CD14-positive monocyte (primary cell): ENCODE data around the gene RO60. TPM values are rescaled to one million over a fixed set of nuclear protein-coding genes. Genes with fewer than 3 reads are reported as not detected.

Experiments used
- DNase-seq, 3 donors: peaks; one replicate each; pipeline ENCODE4 v3.0.0-alpha.2; 2011 to 2022
- H2AFZ ChIP-seq: 2 replicates; pipeline ENCODE4 v1.6.0; 2012; ENCODE audit warnings: mild to moderate bottlenecking, low read depth, low read length, inconsistent platforms; ENCODE audit not compliant: insufficient read depth, poor library complexity, severe bottlenecking
- H3K27ac ChIP-seq, 2 donors: 1 replicate in 1 of 2; 2 replicates in 1 of 2; pipeline ENCODE4 v1.5.1; 2012 to 2013; ENCODE audit warnings: low read length in 2 of 2, control low read depth in 1 of 2, inconsistent platforms in 1 of 2, low read depth in 1 of 2, mild to moderate bottlenecking in 1 of 2
- H3K27me3 ChIP-seq, 2 donors: one replicate each; pipeline versions ENCODE4 v1.6.0 to v1.6.1; 2011 to 2013; ENCODE audit warnings: low read length in 2 of 2; ENCODE audit not compliant: control insufficient read depth in 2 of 2, insufficient read depth in 2 of 2
- H3K36me3 ChIP-seq, 2 donors: replicated peaks in 1 of 2; 1 replicate in 1 of 2; 2 replicates in 1 of 2; pipeline versions ENCODE4 v1.5.1 to v1.6.1; 2012 to 2013; ENCODE audit warnings: low read length in 2 of 2, control low read depth in 1 of 2, inconsistent platforms in 1 of 2, mild to moderate bottlenecking in 1 of 2; ENCODE audit not compliant: insufficient read depth in 2 of 2, control insufficient read depth in 1 of 2
- H3K4me1 ChIP-seq, 2 donors: 1 replicate in 1 of 2; 2 replicates in 1 of 2; pipeline versions ENCODE4 v1.5.1 to v1.6.1; 2012 to 2013; ENCODE audit warnings: low read length in 2 of 2, control low read depth in 1 of 2, inconsistent platforms in 1 of 2, mild to moderate bottlenecking in 1 of 2, moderate library complexity in 1 of 2; ENCODE audit not compliant: insufficient read depth in 2 of 2, control insufficient read depth in 1 of 2
- H3K4me2 ChIP-seq: replicated peaks from 2 replicates; pipeline ENCODE3; 2012; ENCODE audit warnings: low read length, moderate library complexity, mild to moderate bottlenecking; ENCODE audit not compliant: poor library complexity, severe bottlenecking; ENCODE audit errors: extremely low read depth
- H3K4me3 ChIP-seq, 3 experiments: fragments of 200-600 bp in 1 of 3; sonication (generic) in 1 of 3; replicated peaks in 1 of 3; 1 replicate in 2 of 3; 2 replicates in 1 of 3; pipeline ENCODE4 v1.5.1; 2011 to 2013; ENCODE audit warnings: low read length in 3 of 3, mild to moderate bottlenecking in 3 of 3, control low read depth in 2 of 3, low read depth in 2 of 3, inconsistent platforms in 1 of 3, moderate library complexity in 1 of 3
- H3K79me2 ChIP-seq: 2 replicates; pipeline ENCODE4 v1.6.0; 2012; ENCODE audit warnings: mild to moderate bottlenecking, control low read depth, inconsistent platforms, low read length, moderate library complexity; ENCODE audit not compliant: insufficient read depth
- H3K9ac ChIP-seq: 2 replicates; pipeline ENCODE4 v1.6.0; 2017; ENCODE audit warnings: low read length, mild to moderate bottlenecking; ENCODE audit not compliant: insufficient read depth, poor library complexity, severe bottlenecking
- H3K9me3 ChIP-seq, 2 donors: replicated peaks in 1 of 2; 1 replicate in 1 of 2; 2 replicates in 1 of 2; pipeline versions ENCODE4 v1.5.1 to v1.6.1; 2012 to 2013; ENCODE audit warnings: low read length in 2 of 2, control low read depth in 1 of 2; ENCODE audit not compliant: control insufficient read depth in 1 of 2, insufficient read depth in 1 of 2
- H4K20me1 ChIP-seq: 2 replicates; pipeline ENCODE4 v1.6.0; 2012; ENCODE audit warnings: mild to moderate bottlenecking, low read length, control low read depth, moderate library complexity; ENCODE audit not compliant: insufficient read depth
- H3K27ac Mint-ChIP-seq, 7 donors: one replicate each; pipeline ENCODE4 v1.8.0; 2020; ENCODE audit warnings: mild to moderate bottlenecking in 7 of 7, mixed read lengths in 7 of 7, moderate library complexity in 6 of 7, inconsistent platforms in 2 of 7
- H3K27me3 Mint-ChIP-seq, 3 donors: one replicate each; pipeline ENCODE4 v1.8.0; 2021 to 2022; ENCODE audit warnings: low read depth in 3 of 3, mild to moderate bottlenecking in 3 of 3, mixed read lengths in 3 of 3, moderate library complexity in 3 of 3, inconsistent platforms in 1 of 3
- H3K36me3 Mint-ChIP-seq, 2 donors: one replicate each; pipeline ENCODE4 v1.8.0; 2020; ENCODE audit warnings: mixed read lengths in 2 of 2, inconsistent platforms in 1 of 2, mild to moderate bottlenecking in 1 of 2
- H3K4me1 Mint-ChIP-seq: one replicate; pipeline ENCODE4 v1.8.0; 2020; ENCODE audit warnings: mild to moderate bottlenecking, mixed read lengths
- H3K4me3 Mint-ChIP-seq, 2 donors: one replicate each; pipeline ENCODE4 v1.8.0; 2020; ENCODE audit warnings: mild to moderate bottlenecking in 2 of 2, mixed read lengths in 2 of 2, moderate library complexity in 1 of 2
- H3K9me3 Mint-ChIP-seq, 7 donors: one replicate each; pipeline ENCODE4 v1.8.0; 2020 to 2022; ENCODE audit warnings: mixed read lengths in 7 of 7, mild to moderate bottlenecking in 6 of 7, moderate library complexity in 6 of 7, inconsistent platforms in 2 of 7
- WGBS: methylation state at CpG from one replicate; pipeline ENCODE4 v1.1.5; 2013; ENCODE audit warnings: missing lambda C conversion rate; ENCODE audit not compliant: insufficient coverage; 5-methylcytosine and 5-hydroxymethylcytosine counted together
- intact Hi-C, 2 donors: fragments of 100-400 bp; cut with micrococcal nuclease; formaldehyde crosslinking; loops; one replicate each; pipeline versions ENCODE4 v1.15.0 to v1.15.1; 2023
- polyA plus RNA-seq, 3 donors: library from polyadenylated mRNA; depleted of rRNA in 1 of 3; unstranded in 2 of 3; stranded (reverse) in 1 of 3; fragments of 300-500 nt in 2 of 3; fragments of >200 nt in 1 of 3; fragmentation: Illumina TruSeq in 2 of 3; gene quantifications; 1 replicate in 2 of 3; 2 replicates in 1 of 3; pipeline ENCODE4 v1.2.3, GENCODE V29; 2012 to 2021
- TF ChIP-seq, protein P1 (sequence below): fragments of 200-600 bp; IDR thresholded peaks from one replicate; pipeline ENCODE4 v1.8.0; 2022; ENCODE audit warnings: antibody characterized with exemption, mild to moderate bottlenecking

The RO60 gene
- polyA plus RNA-seq, 3 donors: 13.2 to 67.9 (median 58.1) TPM

DNA sequence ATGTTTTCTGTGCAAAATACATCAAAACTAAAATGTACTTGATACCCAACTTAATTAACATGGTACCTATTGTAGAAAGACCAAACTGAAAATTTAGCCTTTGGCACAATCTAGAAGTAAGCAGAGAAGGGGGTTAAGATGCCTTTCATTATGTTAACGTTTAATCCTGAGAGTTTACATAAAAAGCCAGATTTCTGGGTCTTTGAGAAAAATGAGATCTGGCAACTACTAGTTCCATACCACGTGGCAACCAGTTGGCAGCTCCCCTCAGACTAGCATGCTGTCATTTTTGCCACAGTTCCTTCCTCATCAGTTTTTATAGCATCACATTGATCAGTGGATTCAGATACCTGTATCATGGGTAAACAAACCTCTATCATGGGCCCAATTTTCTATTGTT lies 1.5 kb downstream of the RO60 start:
- Histone ChIP-seq H3K79me2 (peaks cover 97% of the 10 kb centered on the region), H3K27me3 (no peaks in the 10 kb centered on the region), H3K27ac (no peak overlapping the region), H3K9me3 (no peaks in the 10 kb centered on the region), H3K4me2 (peak overlapping the region; percentile 92), H3K9ac (no peak overlapping the region), H3K36me3 (no peaks in the 10 kb centered on the region), H3K4me1 (peaks cover 19 to 33% of the 10 kb centered on the region in 2 donors), H4K20me1 (peaks cover 37% of the 10 kb centered on the region), H2AFZ (no peak overlapping the region), H3K4me3 (peak overlapping the region in 1 of 3 experiments; percentile 85)
- intact Hi-C loops: no loop called here
- WGBS: 11% methylated on average over 1 of the region's 2 CpGs
- Mint-ChIP-seq H3K36me3 (peaks cover 2 to 9% of the 10 kb centered on the region in 2 donors), H3K4me3 (peak overlapping the region in 1 of 2 donors; percentile 97), H3K4me1 (peaks cover 48% of the 10 kb centered on the region), H3K9me3 (no peaks in the 10 kb centered on the region), H3K27me3 (peaks cover 0 to 5% (median 0%) of the 10 kb centered on the region in 3 donors), H3K27ac (peak overlapping the region in 1 of 7 donors; percentile 7)
- TF ChIP-seq, protein P1, sequence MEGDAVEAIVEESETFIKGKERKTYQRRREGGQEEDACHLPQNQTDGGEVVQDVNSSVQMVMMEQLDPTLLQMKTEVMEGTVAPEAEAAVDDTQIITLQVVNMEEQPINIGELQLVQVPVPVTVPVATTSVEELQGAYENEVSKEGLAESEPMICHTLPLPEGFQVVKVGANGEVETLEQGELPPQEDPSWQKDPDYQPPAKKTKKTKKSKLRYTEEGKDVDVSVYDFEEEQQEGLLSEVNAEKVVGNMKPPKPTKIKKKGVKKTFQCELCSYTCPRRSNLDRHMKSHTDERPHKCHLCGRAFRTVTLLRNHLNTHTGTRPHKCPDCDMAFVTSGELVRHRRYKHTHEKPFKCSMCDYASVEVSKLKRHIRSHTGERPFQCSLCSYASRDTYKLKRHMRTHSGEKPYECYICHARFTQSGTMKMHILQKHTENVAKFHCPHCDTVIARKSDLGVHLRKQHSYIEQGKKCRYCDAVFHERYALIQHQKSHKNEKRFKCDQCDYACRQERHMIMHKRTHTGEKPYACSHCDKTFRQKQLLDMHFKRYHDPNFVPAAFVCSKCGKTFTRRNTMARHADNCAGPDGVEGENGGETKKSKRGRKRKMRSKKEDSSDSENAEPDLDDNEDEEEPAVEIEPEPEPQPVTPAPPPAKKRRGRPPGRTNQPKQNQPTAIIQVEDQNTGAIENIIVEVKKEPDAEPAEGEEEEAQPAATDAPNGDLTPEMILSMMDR: no peak
- peak in 1 of 3 donors; percentile 10 for DNase-seq

- H3K4me3 Mint-ChIP-seq: no peak overlapping the region
- Histone ChIP-seq H2AFZ (no peak overlapping the region), H3K27ac (no peak overlapping the region), H3K27me3 (no peaks in the 10 kb centered on the region), H4K20me1 (peaks cover 47% of the 10 kb centered on the region), H3K9me3 (no peaks in the 10 kb centered on the region), H3K4me1 (peaks cover 17 to 29% of the 10 kb centered on the region in 2 donors), H3K36me3 (no peaks in the 10 kb centered on the region), H3K4me3 (no peak overlapping the region), H3K9ac (no peak overlapping the region), H3K79me2 (peaks cover 97% of the 10 kb centered on the region), H3K4me2 (no peak overlapping the region)
- intact Hi-C loops: no loop called here
- peaks cover 36% of the 10 kb centered on the region for H3K4me1 Mint-ChIP-seq
- peaks cover 0 to 5% (median 0%) of the 10 kb centered on the region in 3 donors for H3K27me3 Mint-ChIP-seq
- TF ChIP-seq, protein P1: no peak
- H3K9me3 Mint-ChIP-seq: no peaks in the 10 kb centered on the region
- no peak overlapping the region for H3K27ac Mint-ChIP-seq
- WGBS: no CpG with 5 or more reads among the region's 4 CpGs
- peaks cover 0 to 9% of the 10 kb centered on the region in 2 donors for H3K36me3 Mint-ChIP-seq
- peak in 1 of 3 donors; percentile 14 for DNase-seq
Observed at GRCh38 chr1:193062698-193063463, 3.5 kb downstream of the RO60 start.
